ENCODE results near the gene CDT1.

The CDT1 gene

DNA sequence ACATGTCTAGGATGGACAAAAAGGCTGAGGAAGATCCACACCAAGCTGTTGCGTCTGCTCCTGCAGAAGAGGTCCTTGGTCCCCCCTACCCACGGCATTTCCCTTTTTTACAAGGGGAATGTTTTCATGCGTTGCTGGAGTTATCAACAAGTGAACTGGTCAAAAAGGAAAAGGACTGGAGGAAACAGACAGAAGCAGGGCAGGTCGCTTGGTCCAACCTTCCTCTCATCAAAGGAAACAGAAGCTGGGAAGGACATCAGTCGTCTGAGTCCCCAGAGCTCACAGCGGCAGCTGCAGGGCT, 44.7 kb upstream of the CDT1 start:
- peak overlapping the region; percentile 79; the same call in 1 of the 2 replicates for H3K27ac ChIP-seq
- ChIA-PET POLR2A (ENCODE audit: low non-redundant PET) (no interaction called here), CTCF (interaction anchor here (0.8 to 2.4 kb wide), 2 partner anchors 11 to 21 kb away, joined by 3 to 10 read pairs; no protein-coding TSS in a partner anchor)
- DNase-seq (ENCODE audit: low spot score) = no peak
- TF ChIP-seq, protein P1, sequence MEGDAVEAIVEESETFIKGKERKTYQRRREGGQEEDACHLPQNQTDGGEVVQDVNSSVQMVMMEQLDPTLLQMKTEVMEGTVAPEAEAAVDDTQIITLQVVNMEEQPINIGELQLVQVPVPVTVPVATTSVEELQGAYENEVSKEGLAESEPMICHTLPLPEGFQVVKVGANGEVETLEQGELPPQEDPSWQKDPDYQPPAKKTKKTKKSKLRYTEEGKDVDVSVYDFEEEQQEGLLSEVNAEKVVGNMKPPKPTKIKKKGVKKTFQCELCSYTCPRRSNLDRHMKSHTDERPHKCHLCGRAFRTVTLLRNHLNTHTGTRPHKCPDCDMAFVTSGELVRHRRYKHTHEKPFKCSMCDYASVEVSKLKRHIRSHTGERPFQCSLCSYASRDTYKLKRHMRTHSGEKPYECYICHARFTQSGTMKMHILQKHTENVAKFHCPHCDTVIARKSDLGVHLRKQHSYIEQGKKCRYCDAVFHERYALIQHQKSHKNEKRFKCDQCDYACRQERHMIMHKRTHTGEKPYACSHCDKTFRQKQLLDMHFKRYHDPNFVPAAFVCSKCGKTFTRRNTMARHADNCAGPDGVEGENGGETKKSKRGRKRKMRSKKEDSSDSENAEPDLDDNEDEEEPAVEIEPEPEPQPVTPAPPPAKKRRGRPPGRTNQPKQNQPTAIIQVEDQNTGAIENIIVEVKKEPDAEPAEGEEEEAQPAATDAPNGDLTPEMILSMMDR (conservative IDR thresholded peaks at IDR 0.05; ENCODE audit: low read depth) = no peak

DNA sequence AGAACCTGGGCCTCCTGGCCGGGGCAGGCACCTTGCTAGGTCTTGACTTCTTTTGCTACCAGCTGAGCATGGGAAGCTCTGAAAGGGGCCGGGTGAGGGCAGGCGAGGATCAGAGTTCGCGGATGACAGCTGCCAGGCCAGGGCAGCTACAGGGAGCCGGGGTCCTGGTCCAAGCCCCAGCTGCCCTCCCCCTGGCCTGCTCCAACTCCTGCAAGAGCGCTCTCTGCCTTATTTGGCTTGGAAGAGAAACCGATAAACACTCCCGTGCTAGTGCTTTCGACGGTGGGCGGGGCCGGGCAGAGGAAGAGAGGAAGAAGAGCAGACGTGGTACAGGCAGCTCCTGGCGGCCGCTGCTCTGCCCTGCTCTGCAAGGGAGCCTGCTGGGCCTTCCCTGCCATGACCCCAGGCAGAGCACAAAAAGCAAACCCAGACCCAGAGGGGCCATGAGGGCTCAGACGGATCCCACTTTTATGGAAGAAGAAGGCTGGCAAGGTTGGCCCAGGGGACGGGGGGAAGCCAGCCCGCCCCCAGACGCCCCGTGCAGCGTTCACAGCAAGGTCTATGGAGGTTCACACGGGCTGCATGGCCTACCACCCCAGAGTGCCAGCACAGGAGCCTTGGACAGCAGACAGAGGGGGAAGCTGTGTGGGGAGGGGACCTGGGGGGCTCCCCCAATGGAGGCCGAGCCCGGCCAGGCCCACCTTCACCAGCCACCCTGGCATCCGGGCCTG, 44.2 kb upstream of the CDT1 start:
- CTCF ChIA-PET = interaction anchor here (0.7 to 2.4 kb wide), 3 partner anchors 11 to 24 kb away, joined by 3 to 10 read pairs (median 3); no protein-coding TSS in a partner anchor
- POLR2A ChIA-PET (ENCODE audit: low non-redundant PET) = interaction anchor here (0.5 kb wide), 1 partner anchor 185 kb away, joined by 3 read pairs; no protein-coding TSS in a partner anchor
- DNase-seq (ENCODE audit: low spot score) = no peak
- TF ChIP-seq, protein P1 (conservative IDR thresholded peaks at IDR 0.05; ENCODE audit: low read depth) = no peak
- H3K27ac ChIP-seq = peak overlapping the region; percentile 79; the same call in 1 of the 2 replicates

DNA sequence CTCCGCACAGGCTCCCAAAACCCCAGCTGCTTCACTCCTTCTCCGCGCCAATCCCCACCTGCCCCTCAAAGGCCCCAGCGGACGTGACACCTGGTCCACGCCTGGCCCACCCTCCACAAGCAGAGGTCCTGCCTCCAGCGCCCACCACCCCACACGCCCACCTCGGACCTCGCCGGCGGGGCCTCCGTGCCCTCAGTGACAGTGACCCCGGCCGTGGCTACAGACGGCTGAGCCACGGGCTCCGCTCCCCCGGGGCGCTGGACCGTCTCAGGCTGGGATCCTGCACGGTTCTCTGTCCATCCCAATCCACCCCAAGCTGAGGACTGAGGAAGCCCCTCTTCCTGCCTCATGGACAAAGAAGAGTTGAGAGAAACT, 43.6 kb upstream of the CDT1 start:
- TF ChIP-seq, protein P1 (conservative IDR thresholded peaks at IDR 0.05; ENCODE audit: low read depth) = no peak
- POLR2A ChIA-PET (ENCODE audit: low non-redundant PET) = interaction anchor here (0.5 kb wide), 1 partner anchor 186 kb away, joined by 3 read pairs; no protein-coding TSS in a partner anchor
- CTCF ChIA-PET = interaction anchor here (0.7 kb wide), 2 partner anchors 24 to 127 kb away, joined by 3 to 5 read pairs; no protein-coding TSS in a partner anchor
- no peak for DNase-seq (ENCODE audit: low spot score)
- peak overlapping the region; percentile 79; the same call in 1 of the 2 replicates for H3K27ac ChIP-seq

DNA sequence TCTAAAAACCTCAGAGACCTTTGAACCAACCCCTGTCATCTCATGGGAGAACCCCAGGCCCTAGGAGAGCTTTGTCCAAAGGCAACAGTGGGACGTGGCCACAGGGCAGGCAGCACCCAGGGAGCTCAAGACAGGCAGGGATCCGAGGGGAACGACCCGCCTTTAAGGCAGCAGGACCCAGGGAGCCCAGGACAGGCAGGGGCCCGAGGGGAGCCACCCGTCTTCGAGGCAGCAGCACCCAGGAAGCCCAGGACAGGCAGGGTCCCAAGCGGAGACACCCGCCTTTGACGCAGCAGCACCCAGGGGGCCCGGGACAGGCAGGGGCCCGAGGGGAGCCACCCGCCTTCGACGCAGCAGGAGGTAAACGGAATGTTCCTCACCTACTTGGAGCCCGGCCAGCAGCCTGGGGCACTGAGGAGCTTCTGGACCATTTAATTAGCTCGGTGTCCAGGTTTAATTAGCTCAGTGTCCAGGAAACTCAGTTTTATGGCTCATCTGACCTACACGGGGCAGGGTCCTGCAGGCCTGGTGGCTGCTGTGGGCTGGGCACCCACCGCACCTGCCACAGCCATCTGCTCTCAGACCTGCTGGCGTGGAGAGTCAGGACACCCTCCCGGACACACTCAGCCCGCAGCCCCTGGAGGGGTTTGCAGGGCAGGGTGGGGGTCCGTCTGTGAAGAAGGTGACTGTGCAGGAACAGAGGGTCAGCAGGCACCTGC, 43.0 kb upstream of the CDT1 start:
- ChIA-PET CTCF (interaction anchor here (0.7 kb wide), 1 partner anchor 127 kb away, joined by 5 read pairs; no protein-coding TSS in a partner anchor), POLR2A (ENCODE audit: low non-redundant PET) (interaction anchor here (0.5 kb wide), 1 partner anchor 186 kb away, joined by 3 read pairs; no protein-coding TSS in a partner anchor)
- H3K27ac ChIP-seq = peak overlapping the region; percentile 51
- TF ChIP-seq, protein P1 (conservative IDR thresholded peaks at IDR 0.05; ENCODE audit: low read depth) = no peak
- no peak for DNase-seq (ENCODE audit: low spot score)

DNA sequence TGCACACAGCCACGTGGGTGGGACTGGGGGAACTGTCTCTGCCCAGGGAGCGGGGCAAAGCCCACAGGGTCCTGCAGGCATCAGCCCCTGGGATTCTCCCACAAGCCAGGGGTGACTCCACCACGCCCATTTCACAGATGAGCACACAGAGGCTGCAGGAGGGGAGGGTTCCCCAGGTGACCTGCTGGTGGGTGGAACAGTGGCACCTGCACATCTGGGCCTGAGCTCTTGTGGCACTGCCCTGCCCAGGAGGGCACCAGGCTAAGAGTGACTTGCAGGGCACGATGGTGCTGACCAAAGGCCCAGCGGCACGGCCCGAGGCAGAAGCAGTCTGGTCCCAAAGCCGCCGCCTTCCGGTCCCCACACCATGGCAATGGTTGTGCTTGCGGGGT, 42.5 kb upstream of the CDT1 start:
- peak overlapping the region; percentile 51 for H3K27ac ChIP-seq
- TF ChIP-seq, protein P1 (conservative IDR thresholded peaks at IDR 0.05; ENCODE audit: low read depth) = no peak
- ChIA-PET POLR2A (ENCODE audit: low non-redundant PET) (no interaction called here), CTCF (interaction anchor here (1.9 kb wide), 1 partner anchor 18 kb away, joined by 4 read pairs; no protein-coding TSS in a partner anchor)
- no peak for DNase-seq (ENCODE audit: low spot score)

DNA sequence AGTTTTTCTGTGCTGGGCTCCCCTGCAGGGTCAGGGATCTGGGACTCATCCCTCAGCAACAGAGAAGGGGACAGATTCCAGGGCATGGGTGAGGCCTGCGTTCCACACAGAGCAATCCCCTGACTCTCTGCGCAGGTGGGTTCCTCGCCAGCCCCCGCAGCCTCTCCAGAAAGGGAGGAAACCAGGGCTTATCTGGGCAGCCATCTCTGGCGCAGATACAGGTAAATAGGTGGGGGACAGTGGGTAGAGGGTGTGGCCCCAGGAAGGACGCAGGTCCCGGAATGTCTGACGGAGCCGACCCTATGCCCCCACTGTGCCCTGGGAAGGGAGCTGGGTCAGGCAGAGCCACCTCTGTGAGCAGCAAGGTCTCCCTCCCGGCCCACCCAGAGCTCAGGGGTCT, 41.8 kb upstream of the CDT1 start:
- H3K27ac ChIP-seq = peak overlapping the region; percentile 99
- no peak for DNase-seq (ENCODE audit: low spot score)
- CTCF ChIA-PET = interaction anchor here (0.6 to 2.1 kb wide), 4 partner anchors 19 to 64 kb away, joined by 3 to 9 read pairs (median 4); no protein-coding TSS in a partner anchor
- POLR2A ChIA-PET (ENCODE audit: low non-redundant PET) = no interaction called here
- TF ChIP-seq, protein P1 (conservative IDR thresholded peaks at IDR 0.05; ENCODE audit: low read depth) = no peak
